BLaER1 treated with 17β-estradiol and CSF1 and Interleukin-3, amounts not matched to agents 10 nM and 100 nM (cell line): ENCODE data around the gene SRL.

ENCODE experiments used
- H3K27ac ChIP-seq, 11 experiments: shearing (Covaris generic); formaldehyde crosslinking; 2 replicates each; pipeline ENCODE4 v1.8.1; 2022
- H3K27me3 ChIP-seq, 11 experiments: shearing (Covaris generic); formaldehyde crosslinking; 2 replicates each; pipeline ENCODE4 v1.8.1; 2022
- H3K36me3 ChIP-seq, 11 experiments: shearing (Covaris generic); formaldehyde crosslinking; 2 replicates each; pipeline ENCODE4 v1.8.1; 2022
- H3K4me1 ChIP-seq, 10 experiments: shearing (Covaris generic); formaldehyde crosslinking; 2 replicates each; pipeline ENCODE4 v1.8.1; 2022
- H3K4me2 ChIP-seq, 11 experiments: shearing (Covaris generic); formaldehyde crosslinking; 2 replicates each; pipeline ENCODE4 v1.8.1; 2022
- H3K4me3 ChIP-seq, 10 experiments: shearing (Covaris generic); formaldehyde crosslinking; 2 replicates each; pipeline ENCODE4 v1.8.1; 2022
- H3K9ac ChIP-seq, 11 experiments: shearing (Covaris generic); formaldehyde crosslinking; 2 replicates each; pipeline ENCODE4 v1.8.1; 2022
- H3K9me3 ChIP-seq, 11 experiments: shearing (Covaris generic); formaldehyde crosslinking; replicated peaks in 1 of 11; 2 replicates each; pipeline ENCODE4 v1.8.1; 2022
- H4K20me1 ChIP-seq, 11 experiments: shearing (Covaris generic); formaldehyde crosslinking; 2 replicates each; pipeline ENCODE4 v1.8.1; 2022
- Cebpa-rat ChIP-seq, 11 experiments: shearing (Covaris generic); IDR thresholded peaks; 2 replicates each; pipeline ENCODE4 v1.8.1; 2022

SRL gene

GRCh38 chr16:4204521-4204920 is 37.4 kb downstream of the SRL start:
- H3K27ac ChIP-seq = no peak overlapping the region
- no peaks in the 10 kb centered on the region for H3K9me3 ChIP-seq
- H3K36me3 ChIP-seq = no peaks in the 10 kb centered on the region
- no peak overlapping the region for H3K9ac ChIP-seq
- H3K27me3 ChIP-seq = 0 out of 22 replicates have a peak, but pooled peaks cover 0 to 3% (median 0%) of the 10 kb centered on the region in 11 experiments
- H3K4me3 ChIP-seq = no peak overlapping the region
- TF ChIP-seq Cebpa-rat (IDR thresholded peaks at IDR 0.05) = no peak
- peaks cover 17 to 31% (median 24%) of the 10 kb centered on the region in 10 experiments for H3K4me1 ChIP-seq
- H4K20me1 ChIP-seq = no peaks in the 10 kb centered on the region
- H3K4me2 ChIP-seq = no peak overlapping the region

DNA sequence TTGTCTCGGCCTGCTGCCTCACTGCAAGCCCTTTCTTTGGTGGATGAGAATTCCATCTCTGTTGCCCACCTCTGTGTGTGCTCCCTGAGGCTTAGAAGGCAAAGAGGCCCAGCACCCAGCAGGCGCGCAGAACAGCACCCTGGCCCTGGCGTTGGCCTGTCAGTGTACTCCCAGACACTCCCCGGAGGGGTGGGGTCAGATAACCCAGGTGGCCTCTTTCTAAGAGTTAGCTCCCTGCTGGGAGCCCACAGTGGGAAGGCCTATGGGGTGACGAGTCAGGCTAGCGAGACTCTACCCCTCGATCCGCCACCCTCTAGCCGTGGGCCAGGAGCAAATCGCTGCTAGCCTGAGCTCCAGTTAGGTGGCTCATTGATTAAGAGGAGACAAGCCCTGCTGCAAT is 38.1 kb downstream of the SRL start:
- Histone ChIP-seq H3K27ac (no peak overlapping the region), H4K20me1 (no peaks in the 10 kb centered on the region), H3K9ac (no peak overlapping the region), H3K9me3 (no peaks in the 10 kb centered on the region), H3K4me2 (no peak overlapping the region), H3K4me1 (peaks cover 17 to 31% (median 24%) of the 10 kb centered on the region in 10 experiments), H3K4me3 (no peak overlapping the region), H3K27me3 (0 out of 22 replicates have a peak, but pooled peaks cover 0 to 3% (median 0%) of the 10 kb centered on the region in 11 experiments), H3K36me3 (no peaks in the 10 kb centered on the region)
- TF ChIP-seq Cebpa-rat (IDR thresholded peaks at IDR 0.05) = no peak

DNA sequence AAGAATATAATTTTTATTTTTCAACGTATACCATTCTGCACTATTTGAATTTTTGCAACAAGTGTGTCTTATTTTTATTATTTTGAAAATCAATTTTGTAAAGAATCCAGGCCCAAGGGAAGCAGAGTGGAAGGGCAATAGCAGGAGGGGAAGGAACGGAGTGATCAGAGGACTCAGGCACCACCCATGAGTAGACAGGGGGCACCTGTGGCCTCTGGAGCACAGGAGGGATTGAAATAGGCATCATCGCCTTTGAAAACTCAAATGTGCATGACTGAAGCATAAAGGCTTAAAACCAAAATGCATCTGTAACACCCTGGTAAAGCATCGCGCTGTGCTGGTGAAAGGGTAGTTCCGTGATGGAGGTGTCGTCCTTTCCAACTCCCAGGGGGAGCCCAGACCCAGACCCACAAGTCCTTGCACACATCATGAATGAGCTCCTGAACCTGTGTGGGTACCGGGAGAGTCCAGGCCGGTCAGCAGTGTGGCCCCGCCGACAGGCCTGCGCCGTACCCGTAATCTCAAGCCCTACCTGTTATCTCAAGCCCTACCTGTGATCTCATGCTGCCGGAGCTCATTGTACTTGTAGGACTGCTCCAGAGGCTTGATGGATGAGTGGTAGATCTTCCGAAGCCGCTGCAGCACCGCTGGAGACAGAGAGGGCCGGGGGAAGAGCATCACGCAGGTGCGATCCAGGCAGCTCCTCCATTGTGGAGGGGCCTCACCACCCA is 39.1 kb downstream of the SRL start:
- Histone ChIP-seq H3K9ac (no peak overlapping the region), H3K4me1 (peaks cover 17 to 31% (median 24%) of the 10 kb centered on the region in 10 experiments), H3K27me3 (0 out of 22 replicates have a peak, but pooled peaks cover 0 to 3% (median 0%) of the 10 kb centered on the region in 11 experiments), H3K4me2 (no peak overlapping the region), H3K9me3 (no peaks in the 10 kb centered on the region), H3K27ac (no peak overlapping the region), H3K36me3 (no peaks in the 10 kb centered on the region), H4K20me1 (no peaks in the 10 kb centered on the region), H3K4me3 (no peak overlapping the region)
- no peak for TF ChIP-seq Cebpa-rat (IDR thresholded peaks at IDR 0.05)

- Histone ChIP-seq H3K27ac (no peak overlapping the region), H3K36me3 (no peaks in the 10 kb centered on the region), H3K27me3 (no peaks in the 10 kb centered on the region), H4K20me1 (no peaks in the 10 kb centered on the region), H3K9me3 (no peaks in the 10 kb centered on the region), H3K4me1 (peaks cover 7 to 20% (median 13%) of the 10 kb centered on the region in 10 experiments), H3K9ac (0 out of 22 replicates have a peak overlapping the region, but pooled peaks of 1 of the 11 experiments have one; percentile 10), H3K4me3 (no peak overlapping the region), H3K4me2 (peak overlapping the region in 9 of 11 experiments; percentile 39 to 75 (median 55); a peak in 10 of 22 replicates)
- no peak for TF ChIP-seq Cebpa-rat (IDR thresholded peaks at IDR 0.05)
Measured at GRCh38 chr16:4200781-4201137, 41.1 kb downstream of the SRL start.

DNA sequence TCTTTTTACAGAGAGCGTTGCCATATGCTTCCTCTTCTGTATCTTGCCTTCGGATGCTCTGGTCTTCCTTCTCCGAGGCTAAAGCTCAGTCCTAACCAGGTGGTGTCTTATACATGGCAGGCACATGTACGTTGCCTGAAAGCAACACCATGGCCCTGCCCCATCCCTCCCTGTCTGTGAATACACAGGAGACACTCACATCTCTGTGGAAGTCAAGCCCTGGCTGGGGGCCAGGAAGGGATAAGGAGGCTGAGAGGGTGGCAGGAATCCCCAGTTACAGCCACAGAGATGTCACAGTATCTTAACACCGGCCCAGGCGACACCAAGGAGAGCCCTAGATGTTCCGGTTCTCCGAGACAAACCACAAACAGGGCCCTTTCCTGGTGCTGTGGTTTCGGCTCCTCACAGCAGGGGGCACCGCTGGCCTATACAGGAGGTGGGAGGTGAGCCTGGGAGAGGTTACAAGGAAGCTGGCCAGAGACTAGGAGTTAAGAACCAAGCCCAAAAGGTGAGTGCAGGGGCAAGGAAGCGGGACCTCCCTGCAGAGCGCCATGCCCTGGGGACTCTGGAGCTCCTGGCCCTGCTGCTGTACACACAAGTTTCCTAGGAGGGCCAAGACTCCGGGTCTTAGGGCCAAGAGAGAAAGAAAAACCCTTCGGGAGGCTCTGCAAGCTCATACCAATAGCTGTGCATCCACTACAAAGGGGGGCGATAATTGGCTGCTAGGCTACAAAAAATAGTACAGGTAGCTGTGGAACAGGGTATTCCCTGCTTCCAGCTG is 41.7 kb downstream of the SRL start:
- Histone ChIP-seq H3K36me3 (no peaks in the 10 kb centered on the region), H3K9ac (peak overlapping the region in 4 of 11 experiments; percentile 0 to 21 (median 8); a peak in 4 of 22 replicates), H3K4me1 (peaks cover 11 to 26% (median 16%) of the 10 kb centered on the region in 10 experiments), H3K9me3 (no peaks in the 10 kb centered on the region), H4K20me1 (no peaks in the 10 kb centered on the region), H3K27me3 (no peaks in the 10 kb centered on the region), H3K4me2 (peak overlapping the region; percentile 39 to 75 (median 55)), H3K4me3 (no peak overlapping the region), H3K27ac (peak overlapping the region in 2 of 11 experiments; percentile 23 to 26; a peak in 2 of 22 replicates)
- TF ChIP-seq Cebpa-rat (IDR thresholded peaks at IDR 0.05) = no peak

DNA sequence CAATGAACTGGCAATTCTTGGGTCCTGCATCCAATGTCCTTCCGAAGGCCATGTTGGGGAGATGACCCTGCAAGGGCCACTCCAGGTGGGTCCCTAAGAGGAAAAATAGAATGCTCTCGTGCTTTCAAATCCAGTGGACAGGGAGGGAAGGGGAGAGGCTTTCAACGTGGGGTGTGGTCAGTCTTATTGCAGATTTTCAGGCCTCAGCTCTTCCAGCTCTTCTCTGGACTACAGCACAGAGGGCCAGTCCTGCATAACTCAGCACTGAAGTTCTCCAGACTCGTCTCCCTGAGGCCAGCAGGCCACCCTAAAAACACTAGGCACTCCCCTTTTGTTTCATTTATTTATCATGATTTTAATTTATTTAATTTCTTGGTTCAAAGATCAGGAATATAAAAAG is 43.1 kb downstream of the SRL start:
- no peak for TF ChIP-seq Cebpa-rat (IDR thresholded peaks at IDR 0.05)
- no peaks in the 10 kb centered on the region for H3K9me3 ChIP-seq
- H4K20me1 ChIP-seq = no peaks in the 10 kb centered on the region
- H3K9ac ChIP-seq = no peak overlapping the region
- H3K4me1 ChIP-seq = peaks cover 15 to 40% (median 29%) of the 10 kb centered on the region in 10 experiments
- H3K4me3 ChIP-seq = no peak overlapping the region
- H3K4me2 ChIP-seq = no peak overlapping the region
- no peaks in the 10 kb centered on the region for H3K36me3 ChIP-seq
- H3K27me3 ChIP-seq = no peaks in the 10 kb centered on the region
- no peak overlapping the region for H3K27ac ChIP-seq

GRCh38 chr16:4194661-4195060 is 47.2 kb downstream of the SRL start:
- Histone ChIP-seq H3K4me2 (peak overlapping the region in 10 of 11 experiments; percentile 14 to 93 (median 82); a peak in 19 of 22 replicates), H3K36me3 (no peaks in the 10 kb centered on the region), H3K9ac (peak overlapping the region in 7 of 11 experiments; percentile 0 to 51 (median 37); a peak in 10 of 22 replicates), H3K4me1 (peaks cover 32 to 68% (median 46%) of the 10 kb centered on the region in 10 experiments), H4K20me1 (no peaks in the 10 kb centered on the region), H3K4me3 (peak overlapping the region in 2 of 10 experiments; percentile 27 to 30; a peak in 3 of 20 replicates), H3K27ac (peak overlapping the region in 9 of 11 experiments; percentile 5 to 76 (median 73); a peak in 17 of 22 replicates), H3K9me3 (peaks cover 0 to 7% (median 0%) of the 10 kb centered on the region in 11 experiments; a peak in 1 of 22 replicates), H3K27me3 (peaks cover 0 to 10% (median 0%) of the 10 kb centered on the region in 11 experiments; a peak in 3 of 22 replicates)
- TF ChIP-seq Cebpa-rat (IDR thresholded peaks at IDR 0.05) = peak in 8 of 11 experiments; percentile 48 to 82 (median 64); a peak in 13 of 22 replicates

GRCh38 chr16:4193920-4194319 is 48.0 kb downstream of the SRL start:
- H3K4me1 ChIP-seq = peaks cover 37 to 75% (median 53%) of the 10 kb centered on the region in 10 experiments
- H3K27ac ChIP-seq = peak overlapping the region in 8 of 11 experiments; percentile 47 to 76 (median 73); a peak in 15 of 22 replicates
- H3K4me2 ChIP-seq = peak overlapping the region in 8 of 11 experiments; percentile 75 to 93 (median 84); a peak in 16 of 22 replicates
- peaks cover 0 to 18% (median 0%) of the 10 kb centered on the region in 11 experiments; a peak in 4 of 22 replicates for H3K27me3 ChIP-seq
- H3K9ac ChIP-seq = peak overlapping the region in 5 of 11 experiments; percentile 0 to 51 (median 46); a peak in 7 of 22 replicates
- peaks cover 0 to 7% (median 0%) of the 10 kb centered on the region in 11 experiments; a peak in 1 of 22 replicates for H3K9me3 ChIP-seq
- H3K4me3 ChIP-seq = no peak overlapping the region
- no peaks in the 10 kb centered on the region for H4K20me1 ChIP-seq
- no peaks in the 10 kb centered on the region for H3K36me3 ChIP-seq
- TF ChIP-seq Cebpa-rat (IDR thresholded peaks at IDR 0.05) = no peak
